HG03060 (cell line): ENCODE results near the gene DHRS2.

Experiments used
- ATAC-seq: cut with Tn5 transposase; IDR thresholded peaks from one replicate; pipeline ENCODE4 v1.9.1; 2021; ENCODE audit warnings: low read depth, moderate number of reproducible peaks; ENCODE audit not compliant: unreplicated experiment

Gene DHRS2

GRCh38 chr14:23612354-23612732, 23.8 kb upstream of the DHRS2 start:
- no peak for ATAC-seq

GRCh38 chr14:23612802-23613201, 23.4 kb upstream of the DHRS2 start:
- ATAC-seq = no peak

GRCh38 chr14:23613242-23614070, 22.7 kb upstream of the DHRS2 start:
- no peak for ATAC-seq

GRCh38 chr14:23614395-23614828, 21.8 kb upstream of the DHRS2 start:
- ATAC-seq = no peak

- no peak for ATAC-seq
Observed at GRCh38 chr14:23615856-23616255, 20.3 kb upstream of the DHRS2 start.

- ATAC-seq = no peak
Observed at GRCh38 chr14:23617539-23617938, 18.6 kb upstream of the DHRS2 start.

- ATAC-seq = no peak
Observed at GRCh38 chr14:23618415-23618988, 17.7 kb upstream of the DHRS2 start.

GRCh38 chr14:23620177-23620702, 15.9 kb upstream of the DHRS2 start:
- no peak for ATAC-seq

GRCh38 chr14:23621204-23621931, 14.8 kb upstream of the DHRS2 start:
- ATAC-seq = no peak

- ATAC-seq = no peak
Observed at GRCh38 chr14:23621932-23622730, 14.0 kb upstream of the DHRS2 start.

- no peak for ATAC-seq
Observed at GRCh38 chr14:23622990-23623389, 13.2 kb upstream of the DHRS2 start.

- ATAC-seq = no peak
Observed at GRCh38 chr14:23623962-23624361, 12.2 kb upstream of the DHRS2 start.

GRCh38 chr14:23624830-23625404, 11.2 kb upstream of the DHRS2 start:
- no peak for ATAC-seq

GRCh38 chr14:23626946-23627345, 9.2 kb upstream of the DHRS2 start:
- no peak for ATAC-seq

GRCh38 chr14:23627961-23628360, 8.2 kb upstream of the DHRS2 start:
- ATAC-seq = no peak

- no peak for ATAC-seq
Observed at GRCh38 chr14:23629204-23629603, 7.0 kb upstream of the DHRS2 start.

- ATAC-seq = no peak
Observed at GRCh38 chr14:23629832-23630396, 6.2 kb upstream of the DHRS2 start.

GRCh38 chr14:23630687-23631086, 5.5 kb upstream of the DHRS2 start:
- no peak for ATAC-seq

GRCh38 chr14:23631234-23631633, 4.9 kb upstream of the DHRS2 start:
- no peak for ATAC-seq
